Mesendoderm (in vitro differentiated cells): ENCODE data around the gene RAC2.

ENCODE experiments used
- DNase-seq: peaks from one replicate; pipeline ENCODE4 v3.0.0; 2013
- H2AK5ac ChIP-seq: 2 replicates; pipeline ENCODE4 v1.6.1; 2013; ENCODE audit warnings: low read length, inconsistent platforms
- H2BK120ac ChIP-seq: 2 replicates; pipeline ENCODE4 v1.6.1; 2013; ENCODE audit warnings: low read depth, mild to moderate bottlenecking, low read length, moderate library complexity, mixed read lengths
- H2BK15ac ChIP-seq: replicated peaks from 2 replicates; pipeline ENCODE4 v1.6.1; 2013; ENCODE audit warnings: low read depth, mild to moderate bottlenecking, moderate library complexity
- H2BK5ac ChIP-seq: 2 replicates; pipeline ENCODE4 v1.6.1; 2013; ENCODE audit warnings: low read length, inconsistent platforms
- H3K18ac ChIP-seq: 2 replicates; pipeline ENCODE4 v1.6.1; 2013; ENCODE audit warnings: mild to moderate bottlenecking, low read length, mixed read lengths
- H3K23ac ChIP-seq: one replicate; pipeline ENCODE4 v1.6.1; 2013; ENCODE audit warnings: low read length
- H3K27ac ChIP-seq: 2 replicates; pipeline ENCODE4 v1.5.1; 2013; ENCODE audit warnings: low read depth, mild to moderate bottlenecking, inconsistent platforms, low read length, moderate library complexity
- H3K27me3 ChIP-seq: 2 replicates; pipeline ENCODE4 v1.6.1; 2013; ENCODE audit warnings: low read length, control low read depth, mild to moderate bottlenecking, inconsistent platforms; ENCODE audit not compliant: insufficient read depth, poor library complexity
- H3K36me3 ChIP-seq: 2 replicates; pipeline ENCODE4 v1.6.1; 2013; ENCODE audit warnings: low read length, inconsistent platforms; ENCODE audit not compliant: control insufficient read depth, insufficient read depth
- H3K4ac ChIP-seq: one replicate; pipeline ENCODE4 v1.6.1; 2013; ENCODE audit warnings: low read depth, mild to moderate bottlenecking, low read length, moderate library complexity
- H3K4me1 ChIP-seq: 2 replicates; pipeline ENCODE4 v1.6.1; 2013; ENCODE audit warnings: low read depth, low read length, inconsistent platforms; ENCODE audit not compliant: control insufficient read depth
- H3K4me2 ChIP-seq: 2 replicates; pipeline ENCODE4 v1.6.1; 2013; ENCODE audit warnings: low read length
- H3K4me3 ChIP-seq: 2 replicates; pipeline ENCODE4 v1.5.1; 2013; ENCODE audit warnings: mild to moderate bottlenecking, low read length
- H3K56ac ChIP-seq: one replicate; pipeline ENCODE4 v1.6.1; 2013; ENCODE audit warnings: low read length
- H3K79me1 ChIP-seq: 2 replicates; pipeline ENCODE4 v1.6.1; 2013; ENCODE audit warnings: low read length, inconsistent platforms
- H3K79me2 ChIP-seq: 2 replicates; pipeline ENCODE4 v1.6.1; 2013; ENCODE audit warnings: mild to moderate bottlenecking, low read length; ENCODE audit not compliant: control insufficient read depth, insufficient read depth
- H3K9ac ChIP-seq: 2 replicates; pipeline ENCODE4 v1.6.1; 2013; ENCODE audit warnings: low read length, inconsistent platforms
- H4K5ac ChIP-seq: one replicate; pipeline ENCODE4 v1.6.1; 2013; ENCODE audit warnings: low read length
- H4K8ac ChIP-seq: one replicate; pipeline ENCODE4 v1.6.1; 2013; ENCODE audit warnings: low read depth, mild to moderate bottlenecking, control low read depth, low read length, moderate library complexity
- WGBS: extraction: QIAGEN DNeasy Blood & Tissue Kit; methylation state at CpG from one replicate; pipeline ENCODE4 v1.1.7; 2013; ENCODE audit warnings: low lambda C conversion rate, missing lambda C conversion rate; ENCODE audit not compliant: insufficient coverage; ENCODE audit errors: extremely low coverage; 5-methylcytosine and 5-hydroxymethylcytosine counted together

The RAC2 gene

DNA sequence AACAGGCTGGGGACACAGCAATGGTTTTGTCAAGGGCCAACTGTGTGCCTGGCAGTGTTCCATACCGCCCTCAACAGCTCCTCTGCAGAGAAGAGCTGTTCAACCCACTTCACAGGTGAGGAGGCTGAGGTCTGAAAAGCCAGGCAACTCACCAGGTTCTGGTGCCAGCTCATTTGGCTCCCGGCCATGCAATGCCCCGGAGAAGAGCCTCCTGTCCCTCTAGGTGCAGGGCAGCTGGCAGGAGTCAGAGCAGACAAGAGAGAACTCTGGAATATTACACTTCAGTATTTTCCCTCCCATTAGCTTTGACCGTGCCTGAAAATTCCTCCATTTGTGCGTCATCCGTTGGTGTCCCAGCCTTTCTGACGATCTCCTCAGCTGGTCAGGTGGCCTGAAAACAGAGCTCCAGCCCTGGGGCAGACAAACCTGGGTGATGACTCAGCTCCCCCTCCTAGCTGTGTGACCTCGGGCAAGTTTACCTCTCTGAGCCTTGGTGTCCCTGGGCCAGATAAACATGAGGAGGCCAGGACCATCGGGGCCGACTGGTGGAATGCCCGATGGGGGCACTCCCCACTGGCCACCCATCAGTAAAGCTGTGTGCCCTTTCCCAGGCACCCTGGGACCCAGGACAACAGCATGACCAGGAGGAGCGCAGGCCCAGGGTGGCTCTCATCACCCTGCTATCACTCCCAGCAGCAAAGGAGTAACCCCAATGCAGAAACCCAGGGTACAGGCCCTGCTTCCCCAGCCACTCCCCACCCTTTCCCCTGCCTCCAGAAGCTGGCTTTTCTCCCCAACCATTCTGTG is 46.4 kb downstream of the RAC2 start:
- Histone ChIP-seq H2BK15ac (no peak overlapping the region), H3K79me1 (peaks cover 2% of the 10 kb centered on the region), H3K18ac (peak overlapping the region; percentile 42), H2BK5ac (peak overlapping the region; percentile 84), H3K27ac (peak overlapping the region; percentile 30), H3K36me3 (no peaks in the 10 kb centered on the region), H3K27me3 (no peaks in the 10 kb centered on the region), H3K23ac (no peak overlapping the region), H3K4me2 (no peak overlapping the region), H3K9ac (peak overlapping the region; percentile 66), H3K79me2 (no peaks in the 10 kb centered on the region), H2AK5ac (peak overlapping the region; percentile 89), H3K4ac (peak overlapping the region; percentile 58), H3K4me3 (no peak overlapping the region), H2BK120ac (peak overlapping the region; percentile 1), H3K4me1 (peaks cover 14% of the 10 kb centered on the region), H4K8ac (no peak overlapping the region), H4K5ac (no peak overlapping the region), H3K56ac (peak overlapping the region; percentile 92)
- no CpG with 5 or more reads among the region's 12 CpGs for WGBS
- peak; percentile 87 for DNase-seq

DNA sequence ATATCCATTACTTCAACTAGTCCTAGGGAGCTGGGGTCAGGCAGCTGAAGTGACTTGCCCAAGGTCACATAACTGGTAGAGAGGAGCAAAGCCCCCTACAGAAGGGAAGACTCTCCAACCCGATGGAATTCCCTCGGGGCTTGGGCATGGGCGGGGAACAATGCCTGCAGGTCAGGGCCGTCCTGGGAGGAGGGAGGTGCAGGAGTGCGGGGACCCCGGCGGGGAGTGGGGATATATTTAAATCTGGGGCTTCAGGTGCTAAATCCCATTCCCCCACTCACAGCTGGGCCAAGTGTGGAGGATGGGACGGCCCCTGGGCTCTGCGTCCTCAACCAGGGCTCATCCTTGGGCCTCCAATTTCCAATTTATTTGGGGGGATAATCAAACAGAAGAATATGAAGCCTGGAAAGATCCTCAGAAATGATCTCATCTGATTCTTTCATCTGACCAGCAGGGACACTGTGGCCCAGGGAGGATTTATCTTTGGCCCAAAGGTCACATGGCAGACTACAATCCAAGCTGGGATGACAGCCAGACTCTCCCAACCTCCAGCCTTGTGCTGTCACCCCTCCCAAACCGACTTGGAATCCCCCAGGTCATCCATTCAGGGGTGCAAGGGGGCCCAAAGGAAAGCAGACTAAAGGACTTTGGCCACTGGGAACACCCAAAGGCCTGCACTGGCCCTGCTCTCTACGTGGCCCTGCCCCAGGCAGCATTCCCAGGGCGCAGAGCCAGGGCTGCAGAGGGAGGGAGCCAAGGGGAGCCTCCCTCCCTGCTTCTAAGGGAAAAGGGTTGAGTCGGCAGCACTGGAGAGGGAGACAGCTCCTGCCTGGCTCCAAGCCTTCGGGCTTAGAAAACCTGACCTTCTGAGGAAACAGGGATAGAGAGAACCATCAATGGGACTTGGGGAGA is 47.3 kb downstream of the RAC2 start:
- Histone ChIP-seq H3K4me3 (no peak overlapping the region), H3K18ac (peak overlapping the region; percentile 42), H2BK15ac (no peak overlapping the region), H3K56ac (peak overlapping the region; percentile 71), H2AK5ac (peak overlapping the region; percentile 94), H3K4me2 (no peak overlapping the region), H3K23ac (no peak overlapping the region), H3K27ac (peak overlapping the region; percentile 30), H2BK5ac (peak overlapping the region; percentile 22), H3K4me1 (peaks cover 14% of the 10 kb centered on the region), H2BK120ac (no peak overlapping the region), H4K5ac (no peak overlapping the region), H3K27me3 (no peaks in the 10 kb centered on the region), H4K8ac (no peak overlapping the region), H3K4ac (peak overlapping the region; percentile 4), H3K79me1 (peaks cover 2% of the 10 kb centered on the region), H3K36me3 (no peaks in the 10 kb centered on the region), H3K79me2 (no peaks in the 10 kb centered on the region), H3K9ac (peak overlapping the region; percentile 47)
- WGBS, result no CpG with 5 or more reads among the region's 14 CpGs
- DNase-seq, result peak; percentile 56

DNA sequence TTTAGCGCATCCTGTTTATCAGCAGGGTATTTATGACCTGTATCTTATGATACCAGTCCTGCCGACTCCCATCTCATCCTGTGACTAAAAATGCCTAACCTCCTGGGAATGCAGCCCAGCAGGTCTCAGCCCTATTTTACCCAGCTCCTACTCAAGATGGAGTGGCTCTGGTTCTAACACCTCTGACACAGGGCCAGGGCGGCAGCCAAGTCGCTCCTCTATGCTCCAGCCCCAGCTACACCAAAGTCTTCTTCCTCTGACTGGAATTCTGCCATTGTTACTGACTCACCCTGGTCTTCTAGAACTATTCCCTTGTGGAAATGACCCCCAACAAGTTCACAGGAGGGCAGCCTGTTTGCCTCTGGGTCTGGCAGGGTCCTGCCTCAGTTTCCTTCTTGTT is 48.1 kb downstream of the RAC2 start:
- peak; percentile 38 for DNase-seq
- H3K4me2 ChIP-seq, result no peak overlapping the region
- no peaks in the 10 kb centered on the region for H3K79me2 ChIP-seq
- no peak overlapping the region for H2BK120ac ChIP-seq
- no peak overlapping the region for H3K9ac ChIP-seq
- peaks cover 2% of the 10 kb centered on the region for H3K79me1 ChIP-seq
- H3K56ac ChIP-seq, result peak overlapping the region; percentile 10
- no peaks in the 10 kb centered on the region for H3K27me3 ChIP-seq
- no peaks in the 10 kb centered on the region for H3K36me3 ChIP-seq
- no peak overlapping the region for H2BK15ac ChIP-seq
- peaks cover 14% of the 10 kb centered on the region for H3K4me1 ChIP-seq
- no peak overlapping the region for H3K4me3 ChIP-seq
- H2AK5ac ChIP-seq, result peak overlapping the region; percentile 9
- peak overlapping the region; percentile 11 for H3K18ac ChIP-seq
- no peak overlapping the region for H4K8ac ChIP-seq
- H3K27ac ChIP-seq, result no peak overlapping the region
- WGBS, result no CpG with 5 or more reads among the region's 4 CpGs
- H4K5ac ChIP-seq, result no peak overlapping the region
- no peak overlapping the region for H3K23ac ChIP-seq
- H2BK5ac ChIP-seq, result no peak overlapping the region
- H3K4ac ChIP-seq, result no peak overlapping the region

DNA sequence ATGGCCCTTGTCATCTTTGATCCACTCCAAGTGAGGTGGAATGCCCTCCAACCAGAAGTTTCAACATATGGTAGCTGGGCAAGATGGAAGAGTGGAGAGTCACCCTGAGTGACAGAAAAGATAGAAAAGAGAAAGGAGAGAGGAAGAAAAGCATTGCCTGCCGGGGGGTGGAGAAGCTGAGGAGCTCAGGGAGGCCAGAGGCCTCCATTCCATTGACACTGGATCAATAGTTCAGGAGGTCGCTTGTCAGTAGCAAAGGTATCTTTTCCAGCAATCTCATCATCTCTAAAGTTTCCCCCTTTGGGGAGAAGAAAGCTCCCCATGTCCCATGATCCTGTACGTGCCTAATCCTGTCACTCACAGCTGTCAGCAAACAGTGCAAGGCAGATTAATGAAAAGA is 49.3 kb downstream of the RAC2 start:
- no peak for DNase-seq
- Histone ChIP-seq H3K9ac (no peak overlapping the region), H2BK15ac (no peak overlapping the region), H4K5ac (no peak overlapping the region), H3K27ac (no peak overlapping the region), H2BK120ac (no peak overlapping the region), H3K18ac (no peak overlapping the region), H3K79me1 (peaks cover 2% of the 10 kb centered on the region), H3K23ac (no peak overlapping the region), H3K4me2 (no peak overlapping the region), H2BK5ac (no peak overlapping the region), H3K36me3 (no peaks in the 10 kb centered on the region), H4K8ac (no peak overlapping the region), H3K4me3 (no peak overlapping the region), H3K56ac (no peak overlapping the region), H3K4me1 (peaks cover 14% of the 10 kb centered on the region), H3K4ac (no peak overlapping the region), H3K27me3 (no peaks in the 10 kb centered on the region), H2AK5ac (no peak overlapping the region), H3K79me2 (no peaks in the 10 kb centered on the region)
- no CpG with 5 or more reads among the region's 3 CpGs for WGBS

DNA sequence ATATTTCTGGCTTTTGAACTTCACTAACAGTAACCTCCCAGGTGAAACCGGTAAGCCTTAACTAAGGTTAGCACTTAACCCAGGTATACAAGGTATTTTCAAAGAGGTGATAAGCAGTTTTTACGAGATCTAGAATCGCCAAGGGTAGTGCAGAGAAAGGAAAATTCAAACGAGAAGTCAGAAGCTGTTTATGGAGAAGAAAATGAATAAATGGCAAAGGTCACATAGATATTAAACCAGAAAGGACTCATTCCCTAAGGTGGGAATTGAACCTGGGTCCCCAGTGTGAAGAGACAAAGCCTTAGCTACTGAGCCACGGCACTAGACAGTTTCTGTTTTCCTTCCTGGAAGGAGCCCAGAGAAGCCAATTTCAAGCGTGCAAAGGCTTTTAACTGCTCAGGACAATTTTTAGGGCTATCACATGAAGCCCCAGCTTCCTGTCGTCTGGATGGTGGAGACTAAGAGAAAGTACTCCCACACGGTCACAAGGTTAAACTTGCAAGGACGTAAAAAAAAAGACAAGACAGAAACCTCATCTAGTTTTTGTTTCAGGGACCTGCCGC is 50.4 kb downstream of the RAC2 start:
- H2AK5ac ChIP-seq, result no peak overlapping the region
- H2BK5ac ChIP-seq, result no peak overlapping the region
- no peak for DNase-seq
- no peak overlapping the region for H4K8ac ChIP-seq
- no peak overlapping the region for H3K9ac ChIP-seq
- no peak overlapping the region for H3K4me2 ChIP-seq
- peaks cover 2% of the 10 kb centered on the region for H3K79me1 ChIP-seq
- H4K5ac ChIP-seq, result no peak overlapping the region
- no peak overlapping the region for H2BK120ac ChIP-seq
- H3K18ac ChIP-seq, result no peak overlapping the region
- H3K4me3 ChIP-seq, result no peak overlapping the region
- no CpG with 5 or more reads among the region's 10 CpGs for WGBS
- no peak overlapping the region for H3K23ac ChIP-seq
- H3K27ac ChIP-seq, result no peak overlapping the region
- peaks cover 16% of the 10 kb centered on the region for H3K4me1 ChIP-seq
- H3K79me2 ChIP-seq, result no peaks in the 10 kb centered on the region
- H3K56ac ChIP-seq, result no peak overlapping the region
- no peaks in the 10 kb centered on the region for H3K36me3 ChIP-seq
- no peak overlapping the region for H3K4ac ChIP-seq
- no peak overlapping the region for H2BK15ac ChIP-seq
- no peaks in the 10 kb centered on the region for H3K27me3 ChIP-seq
